Loucy (cell line): ENCODE results near the gene GNA12.

Source experiments
- H2AFZ ChIP-seq: fragments of 200-600 bp; sonication (generic); 2 replicates; pipeline ENCODE4 v1.6.0; 2016; ENCODE audit warnings: antibody characterized with exemption, mild to moderate bottlenecking, low read length, moderate library complexity
- H3F3A ChIP-seq: fragments of 200-600 bp; 2 replicates; pipeline ENCODE4 v1.6.0; 2016; ENCODE audit warnings: antibody characterized with exemption, low read depth, mild to moderate bottlenecking
- H3K27me3 ChIP-seq: fragments of 200-600 bp; sonication (generic); 2 replicates; pipeline ENCODE4 v1.6.1; 2014; ENCODE audit warnings: low read length, mild to moderate bottlenecking; ENCODE audit not compliant: insufficient read depth, poor library complexity, severe bottlenecking
- H3K36me3 ChIP-seq: fragments of 200-600 bp; sonication (generic); 2 replicates; pipeline ENCODE4 v1.6.1; 2016; ENCODE audit warnings: low read length; ENCODE audit not compliant: insufficient read depth
- H3K4me1 ChIP-seq: fragments of 200-600 bp; sonication (generic); 2 replicates; pipeline ENCODE4 v1.5.1; 2014; ENCODE audit warnings: low read length, mild to moderate bottlenecking; ENCODE audit not compliant: insufficient read depth, poor library complexity, severe bottlenecking
- H3K4me2 ChIP-seq: fragments of 200-600 bp; sonication (generic); 2 replicates; pipeline ENCODE4 v1.6.0; 2014; ENCODE audit warnings: antibody characterized with exemption, low read length, low read depth, mild to moderate bottlenecking; ENCODE audit not compliant: poor library complexity, severe bottlenecking
- H3K4me3 ChIP-seq: fragments of 200-600 bp; sonication (generic); 2 replicates; pipeline ENCODE4 v1.5.1; 2014; ENCODE audit warnings: low read length, mild to moderate bottlenecking, mixed read lengths; ENCODE audit not compliant: poor library complexity, severe bottlenecking
- H3K79me2 ChIP-seq: fragments of 200-600 bp; sonication (generic); 2 replicates; pipeline ENCODE4 v1.6.1; 2014; ENCODE audit warnings: low read length; ENCODE audit not compliant: insufficient read depth
- H3K9ac ChIP-seq: fragments of 200-600 bp; sonication (generic); 2 replicates; pipeline ENCODE4 v1.6.0; 2014; ENCODE audit warnings: mild to moderate bottlenecking, low read depth, low read length, moderate library complexity; ENCODE audit not compliant: poor library complexity, severe bottlenecking
- H3K9me2 ChIP-seq: fragments of 200-600 bp; sonication (generic); replicated peaks from 2 replicates; pipeline ENCODE4 v1.6.1; 2016; ENCODE audit warnings: low read depth, low read length, mixed read lengths
- H3K9me3 ChIP-seq: fragments of 200-600 bp; sonication (generic); 2 replicates; pipeline ENCODE4 v1.6.1; 2014; ENCODE audit warnings: mild to moderate bottlenecking, antibody characterized with exemption, low read length, low read depth; ENCODE audit not compliant: insufficient read depth
- H4K20me1 ChIP-seq: fragments of 200-600 bp; sonication (generic); 2 replicates; pipeline ENCODE4 v1.6.0; 2014; ENCODE audit warnings: antibody characterized with exemption, low read length, mild to moderate bottlenecking; ENCODE audit not compliant: insufficient read depth, poor library complexity, severe bottlenecking
- EZH2phosphoT487 ChIP-seq: fragments of 200-600 bp; IDR thresholded peaks from 2 replicates; pipeline ENCODE4 v1.6.1; 2018; ENCODE audit warnings: antibody characterized with exemption, mild to moderate bottlenecking, moderate library complexity, borderline replicate concordance
- TF ChIP-seq, protein P1 (sequence below): fragments of 200-600 bp; sonication (generic); conservative IDR thresholded peaks from 2 replicates; pipeline ENCODE4 v1.5.1; 2014; ENCODE audit warnings: mild to moderate bottlenecking, antibody characterized with exemption, low read length

The GNA12 gene

DNA sequence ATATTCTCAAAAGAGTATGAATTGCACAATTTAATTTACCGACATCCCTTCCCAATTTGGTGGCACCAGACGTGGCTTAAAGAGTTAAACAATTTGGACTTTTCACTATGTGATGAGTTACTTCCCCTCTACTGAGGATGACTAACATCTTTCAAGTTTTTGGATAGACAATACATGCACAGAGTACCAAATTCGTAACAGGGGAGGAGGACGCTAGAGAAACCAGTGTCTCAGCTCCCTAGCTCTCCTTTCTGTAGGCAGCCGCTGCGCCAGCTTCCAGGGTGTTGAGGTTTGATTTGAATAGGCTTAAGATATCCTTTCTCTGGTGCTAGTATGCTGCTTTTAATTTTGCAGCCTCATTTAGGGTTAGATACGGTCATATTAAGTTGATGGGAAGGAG lies 69.2 kb downstream of the GNA12 start:
- no peak overlapping the region for H2AFZ ChIP-seq
- no peaks in the 10 kb centered on the region for H3K9me2 ChIP-seq
- H3K9ac ChIP-seq: no peak overlapping the region
- H3K4me1 ChIP-seq: peaks cover 11% of the 10 kb centered on the region
- H3K36me3 ChIP-seq: peaks cover 41% of the 10 kb centered on the region; the same call in 1 of the 2 replicates
- peaks cover 15% of the 10 kb centered on the region for H3K79me2 ChIP-seq
- H3K4me2 ChIP-seq: no peak overlapping the region
- H4K20me1 ChIP-seq: no peaks in the 10 kb centered on the region
- no peaks in the 10 kb centered on the region for H3F3A ChIP-seq
- TF ChIP-seq, protein P1, sequence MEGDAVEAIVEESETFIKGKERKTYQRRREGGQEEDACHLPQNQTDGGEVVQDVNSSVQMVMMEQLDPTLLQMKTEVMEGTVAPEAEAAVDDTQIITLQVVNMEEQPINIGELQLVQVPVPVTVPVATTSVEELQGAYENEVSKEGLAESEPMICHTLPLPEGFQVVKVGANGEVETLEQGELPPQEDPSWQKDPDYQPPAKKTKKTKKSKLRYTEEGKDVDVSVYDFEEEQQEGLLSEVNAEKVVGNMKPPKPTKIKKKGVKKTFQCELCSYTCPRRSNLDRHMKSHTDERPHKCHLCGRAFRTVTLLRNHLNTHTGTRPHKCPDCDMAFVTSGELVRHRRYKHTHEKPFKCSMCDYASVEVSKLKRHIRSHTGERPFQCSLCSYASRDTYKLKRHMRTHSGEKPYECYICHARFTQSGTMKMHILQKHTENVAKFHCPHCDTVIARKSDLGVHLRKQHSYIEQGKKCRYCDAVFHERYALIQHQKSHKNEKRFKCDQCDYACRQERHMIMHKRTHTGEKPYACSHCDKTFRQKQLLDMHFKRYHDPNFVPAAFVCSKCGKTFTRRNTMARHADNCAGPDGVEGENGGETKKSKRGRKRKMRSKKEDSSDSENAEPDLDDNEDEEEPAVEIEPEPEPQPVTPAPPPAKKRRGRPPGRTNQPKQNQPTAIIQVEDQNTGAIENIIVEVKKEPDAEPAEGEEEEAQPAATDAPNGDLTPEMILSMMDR: no peak
- no peak for TF ChIP-seq EZH2phosphoT487
- H3K4me3 ChIP-seq: no peak overlapping the region
- no peaks in the 10 kb centered on the region for H3K27me3 ChIP-seq
- H3K9me3 ChIP-seq: no peaks in the 10 kb centered on the region

DNA sequence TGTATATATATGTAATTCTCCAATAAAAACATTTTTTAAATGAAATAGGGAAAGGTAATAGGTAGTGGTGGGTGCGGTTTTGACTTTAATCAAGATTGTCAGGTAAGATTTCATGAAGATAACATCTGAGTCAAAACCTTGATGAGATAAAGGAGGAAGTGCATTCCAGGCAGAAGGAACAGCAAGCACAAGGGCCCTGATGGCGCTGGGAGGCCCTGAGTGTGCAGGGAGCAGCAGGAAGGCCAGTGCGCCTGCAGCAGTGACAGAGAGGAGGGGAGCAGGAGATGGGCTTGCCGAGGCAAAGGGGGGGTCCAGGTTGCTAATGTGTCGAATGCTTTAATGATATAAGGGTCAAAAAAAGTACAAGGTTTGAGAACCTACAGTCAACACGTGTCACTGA lies 69.8 kb downstream of the GNA12 start:
- Histone ChIP-seq H3K4me1 (peaks cover 11% of the 10 kb centered on the region), H3K9me2 (no peaks in the 10 kb centered on the region), H3K79me2 (peaks cover 16% of the 10 kb centered on the region), H4K20me1 (no peaks in the 10 kb centered on the region), H3K27me3 (no peaks in the 10 kb centered on the region), H3F3A (no peaks in the 10 kb centered on the region), H2AFZ (no peak overlapping the region), H3K36me3 (peaks cover 41% of the 10 kb centered on the region; the same call in 1 of the 2 replicates), H3K4me3 (no peak overlapping the region), H3K9me3 (no peaks in the 10 kb centered on the region), H3K4me2 (no peak overlapping the region), H3K9ac (no peak overlapping the region)
- TF ChIP-seq, protein P1: no peak
- no peak for TF ChIP-seq EZH2phosphoT487

DNA sequence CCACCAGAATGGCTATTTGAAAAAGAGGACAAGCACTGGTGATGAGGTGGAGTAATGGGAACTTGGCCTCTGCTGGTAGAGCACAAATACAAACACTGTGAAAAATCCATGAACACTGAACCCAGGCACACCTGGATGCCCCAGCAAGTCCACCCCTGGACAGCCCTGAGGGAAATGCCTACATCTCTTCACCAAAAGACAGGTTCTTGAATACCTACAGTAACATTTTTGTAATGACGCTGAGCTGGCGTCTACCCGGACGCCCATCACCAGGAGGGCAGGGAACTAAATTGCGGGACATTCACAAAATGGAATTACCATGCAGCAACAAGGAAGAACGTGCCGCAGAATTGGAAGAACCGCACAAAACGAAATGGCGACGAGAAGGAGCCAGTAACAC lies 70.5 kb downstream of the GNA12 start:
- H4K20me1 ChIP-seq: no peaks in the 10 kb centered on the region
- no peaks in the 10 kb centered on the region for H3K27me3 ChIP-seq
- no peak overlapping the region for H2AFZ ChIP-seq
- H3K9ac ChIP-seq: no peak overlapping the region
- H3K4me1 ChIP-seq: peaks cover 11% of the 10 kb centered on the region
- H3K9me2 ChIP-seq: no peaks in the 10 kb centered on the region
- H3K4me2 ChIP-seq: no peak overlapping the region
- no peaks in the 10 kb centered on the region for H3K9me3 ChIP-seq
- peaks cover 41% of the 10 kb centered on the region; the same call in 1 of the 2 replicates for H3K36me3 ChIP-seq
- TF ChIP-seq EZH2phosphoT487: no peak
- TF ChIP-seq, protein P1: no peak
- no peaks in the 10 kb centered on the region for H3F3A ChIP-seq
- no peak overlapping the region for H3K4me3 ChIP-seq
- peaks cover 20% of the 10 kb centered on the region for H3K79me2 ChIP-seq
